ENCODE measurements around the gene SAV1.

DNA sequence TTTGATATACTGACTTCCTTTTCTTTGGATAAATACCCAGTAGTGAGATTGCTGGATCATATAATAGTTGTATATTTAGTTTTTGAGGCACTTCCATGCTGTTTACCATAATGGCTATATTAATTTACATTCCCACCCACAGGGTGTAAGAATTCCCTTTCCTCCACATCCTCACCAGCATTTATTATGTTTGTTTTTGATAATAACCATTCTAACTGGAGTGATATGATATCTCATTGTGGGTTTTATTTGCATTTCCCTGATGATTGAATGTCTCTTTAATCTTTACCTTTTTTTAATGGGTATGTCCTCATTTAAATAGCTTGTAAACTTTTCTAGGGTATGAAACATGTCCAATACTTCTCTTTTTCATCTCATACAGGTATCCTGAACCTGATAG lies 11.6 kb upstream of the SAV1 start:
- TF ChIP-seq, protein P1, sequence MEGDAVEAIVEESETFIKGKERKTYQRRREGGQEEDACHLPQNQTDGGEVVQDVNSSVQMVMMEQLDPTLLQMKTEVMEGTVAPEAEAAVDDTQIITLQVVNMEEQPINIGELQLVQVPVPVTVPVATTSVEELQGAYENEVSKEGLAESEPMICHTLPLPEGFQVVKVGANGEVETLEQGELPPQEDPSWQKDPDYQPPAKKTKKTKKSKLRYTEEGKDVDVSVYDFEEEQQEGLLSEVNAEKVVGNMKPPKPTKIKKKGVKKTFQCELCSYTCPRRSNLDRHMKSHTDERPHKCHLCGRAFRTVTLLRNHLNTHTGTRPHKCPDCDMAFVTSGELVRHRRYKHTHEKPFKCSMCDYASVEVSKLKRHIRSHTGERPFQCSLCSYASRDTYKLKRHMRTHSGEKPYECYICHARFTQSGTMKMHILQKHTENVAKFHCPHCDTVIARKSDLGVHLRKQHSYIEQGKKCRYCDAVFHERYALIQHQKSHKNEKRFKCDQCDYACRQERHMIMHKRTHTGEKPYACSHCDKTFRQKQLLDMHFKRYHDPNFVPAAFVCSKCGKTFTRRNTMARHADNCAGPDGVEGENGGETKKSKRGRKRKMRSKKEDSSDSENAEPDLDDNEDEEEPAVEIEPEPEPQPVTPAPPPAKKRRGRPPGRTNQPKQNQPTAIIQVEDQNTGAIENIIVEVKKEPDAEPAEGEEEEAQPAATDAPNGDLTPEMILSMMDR (conservative IDR thresholded peaks at IDR 0.05; ENCODE audit: low read depth, low read length): no peak
- TF ChIP-seq EZH2 (IDR thresholded peaks at IDR 0.05; ENCODE audit: low read length, unreplicated experiment) (no peak), EZH2phosphoT487 (IDR thresholded peaks at IDR 0.05; ENCODE audit: borderline replicate concordance, low read length) (no peak)

Measured in PC-3 (cell line).